CD4-positive, alpha-beta T cell (primary cell): Measurements from ENCODE around the gene EVI5. TPM values are rescaled to one million over a fixed set of nuclear protein-coding genes. Genes with fewer than 3 reads are reported as not detected.

Experiments
- ATAC-seq: fragments of 200-7000 bp; cut with Tn5 transposase; one replicate; pipeline ENCODE4 v1.10.0; 2022; ENCODE audit warnings: mild to moderate bottlenecking; ENCODE audit not compliant: poor library complexity
- CTCF ChIA-PET: fragments of 350-600 bp; sonication (Branson Sonifier 250); formaldehyde crosslinking; loops from one replicate; lab custom pipeline; 2021; ENCODE audit warnings: antibody characterized with exemption, inconsistent platforms; lab: Charles Lee
- POLR2A ChIA-PET: fragments of 350-600 bp; sonication (Branson Sonifier 250); formaldehyde crosslinking; loops from one replicate; lab custom pipeline; 2021; ENCODE audit warnings: antibody characterized with exemption, inconsistent platforms; lab: Charles Lee
- DNase-seq, 14 experiments: peaks; one replicate each; pipeline ENCODE4 v3.0.0-alpha.2; 2013 to 2020; ENCODE audit warnings: mixed read lengths in 2 of 14
- H3K27ac ChIP-seq, 2 donors: one replicate each; pipeline versions ENCODE4 v1.5.1 to v1.7.0; 2013; ENCODE audit warnings: low read length in 2 of 2, low read depth in 1 of 2, mild to moderate bottlenecking in 1 of 2
- H3K27me3 ChIP-seq, 2 experiments: 1 replicate in 1 of 2; 2 replicates in 1 of 2; pipeline versions ENCODE4 v1.6.1 to v1.7.0; 2013; ENCODE audit warnings: low read length in 2 of 2, control low read depth in 1 of 2, mild to moderate bottlenecking in 1 of 2, moderate library complexity in 1 of 2; ENCODE audit not compliant: insufficient read depth in 2 of 2, control insufficient read depth in 1 of 2
- H3K36me3 ChIP-seq: one replicate; pipeline ENCODE4 v1.6.1; 2013; ENCODE audit warnings: low read length, control low read depth; ENCODE audit not compliant: insufficient read depth
- H3K4me1 ChIP-seq: one replicate; pipeline ENCODE4 v1.6.1; 2013; ENCODE audit warnings: low read length, control low read depth; ENCODE audit not compliant: insufficient read depth
- H3K4me3 ChIP-seq: one replicate; pipeline ENCODE4 v1.5.1; 2013; ENCODE audit warnings: mild to moderate bottlenecking, low read length, moderate library complexity
- H3K9me3 ChIP-seq, 2 experiments: 1 replicate in 1 of 2; 2 replicates in 1 of 2; pipeline versions ENCODE4 v1.6.1 to v1.7.0; 2013; ENCODE audit warnings: low read length in 2 of 2, mild to moderate bottlenecking in 2 of 2, control low read depth in 1 of 2, moderate library complexity in 1 of 2; ENCODE audit not compliant: control insufficient read depth in 1 of 2, insufficient read depth in 1 of 2
- H3K27ac Mint-ChIP-seq: one replicate; pipeline ENCODE4 v1.8.0; 2020; ENCODE audit warnings: mixed read lengths
- H3K27me3 Mint-ChIP-seq: one replicate; pipeline ENCODE4 v1.8.0; 2021; ENCODE audit warnings: mixed read lengths
- H3K36me3 Mint-ChIP-seq: one replicate; pipeline ENCODE4 v1.8.0; 2021; ENCODE audit warnings: low read depth, mixed read lengths
- H3K4me1 Mint-ChIP-seq: one replicate; pipeline ENCODE4 v1.8.0; 2021; ENCODE audit warnings: low read depth, mixed read lengths
- H3K4me3 Mint-ChIP-seq: one replicate; pipeline ENCODE4 v1.8.0; 2020; ENCODE audit warnings: mild to moderate bottlenecking, mixed read lengths
- H3K9me3 Mint-ChIP-seq: one replicate; pipeline ENCODE4 v1.8.0; 2020; ENCODE audit warnings: mixed read lengths
- intact Hi-C, 2 experiments: fragments of 100-400 bp; cut with DNase I in 1 of 2; cut with micrococcal nuclease in 1 of 2; formaldehyde crosslinking; loops; one replicate each; pipeline versions ENCODE4 v1.15.1 to v1.9.0; 2023 to 2025; cut with DNase I, micrococcal nuclease
- total RNA-seq, 174 experiments: library from RNA in 2 of 174; stranded (reverse) in 2 of 174; gene quantifications; one replicate each; pipeline ENCODE4 v1.2.3 and lab custom pipeline; 2021 to 2026
- TF ChIP-seq, protein P1 (sequence below): fragments of 200-600 bp; IDR thresholded peaks from one replicate; pipeline ENCODE4 v1.8.0; 2022; ENCODE audit warnings: antibody characterized with exemption, mild to moderate bottlenecking

The EVI5 gene
- total RNA-seq, 2 experiments from 2014 or later: 1.8 to 2.0 TPM

DNA sequence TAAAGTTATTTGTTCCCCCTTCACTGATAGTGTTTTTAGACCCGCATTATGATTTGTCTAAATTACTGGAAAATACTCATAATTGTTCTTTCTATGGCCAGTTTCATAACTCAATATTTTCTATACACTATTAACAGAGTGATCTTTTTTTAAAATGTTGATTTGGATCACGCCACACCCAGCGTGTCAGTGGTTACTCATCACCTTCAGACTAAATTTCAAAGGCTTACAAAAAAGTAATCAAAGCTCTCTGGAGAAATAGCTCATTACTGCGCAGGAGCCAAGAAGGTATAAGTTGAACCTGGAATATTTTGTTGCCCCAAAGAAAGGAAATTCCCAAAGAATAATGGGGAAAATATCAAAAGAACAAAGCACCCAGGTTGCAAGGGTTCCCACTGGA lies 104.9 kb downstream of the EVI5 start:
- Mint-ChIP-seq H3K9me3 (no peaks in the 10 kb centered on the region), H3K4me3 (no peak overlapping the region), H3K36me3 (no peaks in the 10 kb centered on the region), H3K4me1 (no peaks in the 10 kb centered on the region), H3K27me3 (no peaks in the 10 kb centered on the region), H3K27ac (no peak overlapping the region)
- intact Hi-C loops: no loop called here
- CTCF ChIA-PET: no interaction called here
- Histone ChIP-seq H3K4me1 (no peaks in the 10 kb centered on the region), H3K36me3 (no peaks in the 10 kb centered on the region), H3K27me3 (no peaks in the 10 kb centered on the region), H3K27ac (no peak overlapping the region), H3K4me3 (no peak overlapping the region), H3K9me3 (no peaks in the 10 kb centered on the region)
- DNase-seq (no peak), ATAC-seq (no peak)
- TF ChIP-seq, protein P1, sequence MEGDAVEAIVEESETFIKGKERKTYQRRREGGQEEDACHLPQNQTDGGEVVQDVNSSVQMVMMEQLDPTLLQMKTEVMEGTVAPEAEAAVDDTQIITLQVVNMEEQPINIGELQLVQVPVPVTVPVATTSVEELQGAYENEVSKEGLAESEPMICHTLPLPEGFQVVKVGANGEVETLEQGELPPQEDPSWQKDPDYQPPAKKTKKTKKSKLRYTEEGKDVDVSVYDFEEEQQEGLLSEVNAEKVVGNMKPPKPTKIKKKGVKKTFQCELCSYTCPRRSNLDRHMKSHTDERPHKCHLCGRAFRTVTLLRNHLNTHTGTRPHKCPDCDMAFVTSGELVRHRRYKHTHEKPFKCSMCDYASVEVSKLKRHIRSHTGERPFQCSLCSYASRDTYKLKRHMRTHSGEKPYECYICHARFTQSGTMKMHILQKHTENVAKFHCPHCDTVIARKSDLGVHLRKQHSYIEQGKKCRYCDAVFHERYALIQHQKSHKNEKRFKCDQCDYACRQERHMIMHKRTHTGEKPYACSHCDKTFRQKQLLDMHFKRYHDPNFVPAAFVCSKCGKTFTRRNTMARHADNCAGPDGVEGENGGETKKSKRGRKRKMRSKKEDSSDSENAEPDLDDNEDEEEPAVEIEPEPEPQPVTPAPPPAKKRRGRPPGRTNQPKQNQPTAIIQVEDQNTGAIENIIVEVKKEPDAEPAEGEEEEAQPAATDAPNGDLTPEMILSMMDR: no peak
- POLR2A ChIA-PET: no interaction called here

DNA sequence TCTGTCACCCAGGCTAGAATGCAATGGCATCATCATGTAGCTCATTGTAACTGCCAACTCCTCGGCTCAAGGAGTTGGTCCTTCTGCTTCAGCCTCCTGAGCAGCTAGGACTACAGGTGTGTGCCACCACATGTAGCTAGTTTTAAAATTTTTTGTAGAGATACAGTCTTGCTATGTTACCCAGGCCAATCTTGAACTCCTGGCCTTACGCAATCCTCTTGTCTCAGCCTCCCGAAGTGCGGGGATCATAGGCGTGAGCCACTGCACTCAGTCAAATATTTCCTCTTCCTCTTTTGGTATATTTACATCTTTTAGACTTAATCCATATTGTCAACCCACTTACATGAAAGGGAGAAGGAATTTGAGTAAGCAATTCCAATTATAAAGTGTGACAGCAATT lies 121.1 kb downstream of the EVI5 start:
- H3K27me3 ChIP-seq: no peaks in the 10 kb centered on the region
- ATAC-seq (no peak), DNase-seq (no peak)
- no peaks in the 10 kb centered on the region for H3K4me1 Mint-ChIP-seq
- H3K4me1 ChIP-seq: no peaks in the 10 kb centered on the region
- no peaks in the 10 kb centered on the region for H3K36me3 ChIP-seq
- CTCF ChIA-PET: no interaction called here
- no peak overlapping the region for H3K27ac Mint-ChIP-seq
- no peaks in the 10 kb centered on the region for H3K27me3 Mint-ChIP-seq
- H3K9me3 Mint-ChIP-seq: no peaks in the 10 kb centered on the region
- TF ChIP-seq, protein P1: no peak
- intact Hi-C loops: no loop called here
- POLR2A ChIA-PET: no interaction called here
- no peaks in the 10 kb centered on the region for H3K9me3 ChIP-seq
- H3K4me3 ChIP-seq: no peak overlapping the region
- no peaks in the 10 kb centered on the region for H3K36me3 Mint-ChIP-seq
- H3K27ac ChIP-seq: no peak overlapping the region
- no peak overlapping the region for H3K4me3 Mint-ChIP-seq

DNA sequence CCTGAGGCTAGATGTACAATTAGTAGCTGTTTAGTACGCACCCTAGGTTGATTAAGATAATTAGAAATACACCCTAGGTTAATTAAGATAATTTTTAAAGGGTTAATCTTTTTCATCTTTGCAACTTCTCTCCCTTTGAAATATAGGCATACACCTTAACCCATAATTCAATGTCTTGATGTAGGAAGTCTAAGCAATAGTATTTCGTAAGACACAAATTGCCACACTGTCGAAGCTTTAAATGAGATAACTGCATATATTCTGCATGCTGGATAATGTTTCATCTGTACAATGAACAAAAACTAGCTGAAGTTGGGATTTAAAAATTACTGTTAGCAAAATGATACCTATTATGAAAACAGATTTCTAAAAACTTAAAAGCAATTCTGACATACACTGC lies 122.9 kb downstream of the EVI5 start:
- Mint-ChIP-seq H3K9me3 (peaks cover 2% of the 10 kb centered on the region), H3K27ac (no peak overlapping the region), H3K27me3 (no peaks in the 10 kb centered on the region), H3K4me3 (no peak overlapping the region), H3K36me3 (peaks cover 7% of the 10 kb centered on the region), H3K4me1 (no peaks in the 10 kb centered on the region)
- Histone ChIP-seq H3K4me1 (no peaks in the 10 kb centered on the region), H3K27me3 (no peaks in the 10 kb centered on the region), H3K27ac (no peak overlapping the region), H3K9me3 (no peaks in the 10 kb centered on the region), H3K4me3 (no peak overlapping the region), H3K36me3 (no peaks in the 10 kb centered on the region)
- intact Hi-C loops: no loop called here
- CTCF ChIA-PET: no interaction called here
- DNase-seq (no peak), ATAC-seq (no peak)
- TF ChIP-seq, protein P1: no peak
- POLR2A ChIA-PET: no interaction called here
